Uterus (tissue), 2 donors: ENCODE results near the gene CASP7.

Experiments
- CTCF ChIP-seq, 4 experiments: fragments of 200-600 bp in 2 of 4; fragments of 450-650 bp in 2 of 4; sonication (generic) in 2 of 4; IDR thresholded peaks; one replicate each; pipeline ENCODE4 v1.5.1; 2016 to 2019; ENCODE audit warnings: antibody characterized with exemption in 4 of 4, mild to moderate bottlenecking in 2 of 4, moderate library complexity in 1 of 4
- POLR2A ChIP-seq, 2 donors: fragments of 450-650 bp; IDR thresholded peaks; one replicate each; pipeline ENCODE4 v1.6.1; 2016; ENCODE audit warnings: antibody characterized with exemption in 2 of 2, mild to moderate bottlenecking in 1 of 2, moderate library complexity in 1 of 2

GRCh38 chr10:113743594-113743993, 63.9 kb downstream of the CASP7 start:
- no peak for TF ChIP-seq CTCF (IDR thresholded peaks at IDR 0.05)
- no peak for TF ChIP-seq POLR2A (IDR thresholded peaks at IDR 0.05)
